ENCODE data around the gene CMTM3.
A peak's percentile ranks its signal among the peaks of the same experiment; 100 is the strongest.

The CMTM3 gene

GRCh38 chr16:66634527-66635196 is 30.2 kb downstream of the CMTM3 start:
- H3K27ac Mint-ChIP-seq: no peak overlapping the region
- H3K9me3 Mint-ChIP-seq: no peaks in the 10 kb centered on the region
- no peak overlapping the region for H3K4me3 Mint-ChIP-seq
- no peaks in the 10 kb centered on the region for H3K36me3 Mint-ChIP-seq
- no peaks in the 10 kb centered on the region for H3K27me3 Mint-ChIP-seq
- no peaks in the 10 kb centered on the region for H3K4me1 Mint-ChIP-seq

GRCh38 chr16:66635406-66635805 is 30.9 kb downstream of the CMTM3 start:
- Mint-ChIP-seq H3K27me3 (no peaks in the 10 kb centered on the region), H3K27ac (no peak overlapping the region), H3K4me3 (no peak overlapping the region)

GRCh38 chr16:66636199-66636598 is 31.7 kb downstream of the CMTM3 start:
- no peaks in the 10 kb centered on the region for H3K4me1 Mint-ChIP-seq
- no peaks in the 10 kb centered on the region for H3K9me3 Mint-ChIP-seq
- no peak overlapping the region for H3K27ac Mint-ChIP-seq
- no peaks in the 10 kb centered on the region for H3K36me3 Mint-ChIP-seq
- no peaks in the 10 kb centered on the region for H3K27me3 Mint-ChIP-seq
- no peak overlapping the region for H3K4me3 Mint-ChIP-seq

More at GRCh38 chr16:66635406-66635805, 30.9 kb downstream of the CMTM3 start:
- Mint-ChIP-seq H3K36me3 (no peaks in the 10 kb centered on the region), H3K9me3 (no peaks in the 10 kb centered on the region), H3K4me1 (no peaks in the 10 kb centered on the region)

GRCh38 chr16:66637806-66638205 is 33.3 kb downstream of the CMTM3 start:
- Mint-ChIP-seq H3K4me1 (no peaks in the 10 kb centered on the region), H3K9me3 (no peaks in the 10 kb centered on the region), H3K36me3 (no peaks in the 10 kb centered on the region), H3K27ac (no peak overlapping the region), H3K27me3 (no peaks in the 10 kb centered on the region), H3K4me3 (no peak overlapping the region)

- Mint-ChIP-seq H3K4me3 (no peak overlapping the region), H3K9me3 (no peaks in the 10 kb centered on the region), H3K36me3 (no peaks in the 10 kb centered on the region), H3K27ac (no peak overlapping the region), H3K27me3 (no peaks in the 10 kb centered on the region), H3K4me1 (no peaks in the 10 kb centered on the region)
Observed at GRCh38 chr16:66639091-66639885, 34.8 kb downstream of the CMTM3 start.

- no peaks in the 10 kb centered on the region for H3K36me3 Mint-ChIP-seq
- H3K27me3 Mint-ChIP-seq: no peaks in the 10 kb centered on the region
- no peaks in the 10 kb centered on the region for H3K9me3 Mint-ChIP-seq
- no peak overlapping the region for H3K4me3 Mint-ChIP-seq
- no peak overlapping the region for H3K27ac Mint-ChIP-seq
- no peaks in the 10 kb centered on the region for H3K4me1 Mint-ChIP-seq
Observed at GRCh38 chr16:66640724-66641314, 36.3 kb downstream of the CMTM3 start.

- H3K27me3 Mint-ChIP-seq: no peaks in the 10 kb centered on the region
- H3K4me3 Mint-ChIP-seq: no peak overlapping the region
- H3K27ac Mint-ChIP-seq: no peak overlapping the region
- H3K36me3 Mint-ChIP-seq: no peaks in the 10 kb centered on the region
- H3K9me3 Mint-ChIP-seq: no peaks in the 10 kb centered on the region
- H3K4me1 Mint-ChIP-seq: no peaks in the 10 kb centered on the region
Observed at GRCh38 chr16:66641387-66641786, 36.9 kb downstream of the CMTM3 start.

- Mint-ChIP-seq H3K27me3 (no peaks in the 10 kb centered on the region), H3K36me3 (no peaks in the 10 kb centered on the region), H3K4me3 (no peak overlapping the region), H3K4me1 (peaks cover 11% of the 10 kb centered on the region), H3K9me3 (no peaks in the 10 kb centered on the region), H3K27ac (no peak overlapping the region)
Observed at GRCh38 chr16:66647866-66648265, 43.4 kb downstream of the CMTM3 start.

GRCh38 chr16:66649167-66649566 is 44.7 kb downstream of the CMTM3 start:
- Mint-ChIP-seq H3K4me3 (no peak overlapping the region), H3K27ac (no peak overlapping the region), H3K4me1 (peaks cover 14% of the 10 kb centered on the region), H3K9me3 (no peaks in the 10 kb centered on the region), H3K36me3 (no peaks in the 10 kb centered on the region), H3K27me3 (no peaks in the 10 kb centered on the region)

GRCh38 chr16:66649636-66650205 is 45.2 kb downstream of the CMTM3 start:
- Mint-ChIP-seq H3K4me3 (no peak overlapping the region), H3K27me3 (no peaks in the 10 kb centered on the region), H3K9me3 (no peaks in the 10 kb centered on the region), H3K36me3 (no peaks in the 10 kb centered on the region), H3K27ac (no peak overlapping the region), H3K4me1 (peaks cover 14% of the 10 kb centered on the region)

GRCh38 chr16:66650707-66651473 is 46.4 kb downstream of the CMTM3 start:
- Mint-ChIP-seq H3K4me3 (peak overlapping the region; percentile 74), H3K27ac (peak overlapping the region; percentile 23), H3K9me3 (no peaks in the 10 kb centered on the region), H3K4me1 (peaks cover 14% of the 10 kb centered on the region), H3K36me3 (no peaks in the 10 kb centered on the region), H3K27me3 (no peaks in the 10 kb centered on the region)

- Mint-ChIP-seq H3K36me3 (no peaks in the 10 kb centered on the region), H3K27me3 (no peaks in the 10 kb centered on the region), H3K4me3 (peak overlapping the region; percentile 74), H3K4me1 (peaks cover 14% of the 10 kb centered on the region), H3K9me3 (no peaks in the 10 kb centered on the region), H3K27ac (no peak overlapping the region)
Observed at GRCh38 chr16:66651474-66651765, 46.9 kb downstream of the CMTM3 start.

GRCh38 chr16:66651965-66652364 is 47.5 kb downstream of the CMTM3 start:
- H3K4me3 Mint-ChIP-seq: no peak overlapping the region
- no peaks in the 10 kb centered on the region for H3K27me3 Mint-ChIP-seq
- no peaks in the 10 kb centered on the region for H3K9me3 Mint-ChIP-seq
- H3K27ac Mint-ChIP-seq: no peak overlapping the region
- peaks cover 14% of the 10 kb centered on the region for H3K4me1 Mint-ChIP-seq
- H3K36me3 Mint-ChIP-seq: no peaks in the 10 kb centered on the region

GRCh38 chr16:66652661-66653360 is 48.3 kb downstream of the CMTM3 start:
- Mint-ChIP-seq H3K36me3 (no peaks in the 10 kb centered on the region), H3K27me3 (no peaks in the 10 kb centered on the region), H3K4me1 (peaks cover 14% of the 10 kb centered on the region), H3K27ac (no peak overlapping the region), H3K9me3 (no peaks in the 10 kb centered on the region), H3K4me3 (no peak overlapping the region)
